IMR-90 (cell line): ENCODE results near the gene FHDC1. TPM values are rescaled to one million over a fixed set of nuclear protein-coding genes. Genes with fewer than 3 reads are reported as not detected.

Experiments used
- ATAC-seq: fragments of 200-7000 bp; cut with Tn5 transposase; 2 replicates; pipeline ENCODE4 v1.9.1; 2020; ENCODE audit warnings: low read depth, mild to moderate bottlenecking, moderate library complexity
- BruUV-seq: library from RNA; stranded (reverse); fragments of 400-500 nt; replicated peaks from 2 replicates; lab custom pipeline; 2021; lab: Mats Ljungman, UMichigan
- CTCF ChIA-PET: fragments of 300-600 bp; formaldehyde crosslinking; extraction: SDS; loops from one replicate; lab custom pipeline; 2021; ENCODE audit warnings: antibody characterized with exemption; lab: Yijun Ruan, JAX
- POLR2A ChIA-PET: fragments of 300-600 bp; sonication (Branson Sonifier 250); formaldehyde crosslinking; loops from one replicate; lab custom pipeline; 2022; ENCODE audit warnings: antibody characterized with exemption; ENCODE audit not compliant: unreplicated experiment; lab: Charles Lee
- DNase-seq: peaks from one replicate; pipeline ENCODE4 v3.0.0; 2013
- H2AFZ ChIP-seq: replicated peaks from 2 replicates; pipeline ENCODE3; 2013; ENCODE audit warnings: low read length, mild to moderate bottlenecking; ENCODE audit not compliant: poor library complexity
- H2AK5ac ChIP-seq: 2 replicates; pipeline ENCODE4 v1.6.1; 2013; ENCODE audit warnings: low read depth, low read length, inconsistent platforms
- H2AK9ac ChIP-seq: replicated peaks from 2 replicates; pipeline ENCODE3; 2013; ENCODE audit warnings: mild to moderate bottlenecking, low read depth, low read length, moderate library complexity; ENCODE audit not compliant: poor library complexity
- H2BK120ac ChIP-seq: 2 replicates; pipeline ENCODE4 v1.6.1; 2013; ENCODE audit warnings: low read depth, low read length, inconsistent platforms
- H2BK15ac ChIP-seq: 3 replicates; pipeline ENCODE4 v1.6.1; 2013; ENCODE audit warnings: low read depth, low read length, inconsistent platforms
- H2BK20ac ChIP-seq: 2 replicates; pipeline ENCODE4 v1.6.1; 2013; ENCODE audit warnings: low read depth, mild to moderate bottlenecking, inconsistent platforms, low read length, moderate library complexity
- H2BK5ac ChIP-seq: 2 replicates; pipeline ENCODE4 v1.6.1; 2013; ENCODE audit warnings: mild to moderate bottlenecking, low read depth, low read length, inconsistent platforms; ENCODE audit not compliant: poor library complexity, severe bottlenecking
- H3K14ac ChIP-seq: replicated peaks from 2 replicates; pipeline ENCODE4 v1.6.1; 2013; ENCODE audit warnings: low read depth, low read length, inconsistent platforms
- H3K18ac ChIP-seq: 2 replicates; pipeline ENCODE4 v1.6.1; 2013; ENCODE audit warnings: low read depth, low read length, control low read depth
- H3K23ac ChIP-seq: 2 replicates; pipeline ENCODE4 v1.6.1; 2013; ENCODE audit warnings: low read depth, low read length, inconsistent platforms
- H3K27ac ChIP-seq: 2 replicates; pipeline ENCODE4 v1.5.1; 2013; ENCODE audit warnings: mild to moderate bottlenecking, control low read depth, low read length; ENCODE audit not compliant: insufficient read depth
- H3K27me3 ChIP-seq: 2 replicates; pipeline ENCODE4 v1.6.1; 2013; ENCODE audit warnings: low read length; ENCODE audit not compliant: control insufficient read depth, insufficient read depth
- H3K36me3 ChIP-seq: 2 replicates; pipeline ENCODE4 v1.6.1; 2013; ENCODE audit warnings: low read length, mixed read lengths; ENCODE audit not compliant: control insufficient read depth, insufficient read depth
- H3K4ac ChIP-seq: 2 replicates; pipeline ENCODE4 v1.6.1; 2013; ENCODE audit warnings: low read depth, low read length, inconsistent platforms
- H3K4me1 ChIP-seq: 2 replicates; pipeline ENCODE4 v1.6.1; 2013; ENCODE audit warnings: low read length, mixed read lengths; ENCODE audit not compliant: control insufficient read depth, insufficient read depth
- H3K4me2 ChIP-seq: 2 replicates; pipeline ENCODE4 v1.6.1; 2013; ENCODE audit warnings: low read depth, mild to moderate bottlenecking, control low read depth, low read length, moderate library complexity
- H3K4me3 ChIP-seq: 2 replicates; pipeline ENCODE4 v1.5.1; 2013; ENCODE audit warnings: low read depth, mild to moderate bottlenecking, control low read depth, low read length, moderate library complexity; ENCODE audit not compliant: insufficient read depth
- H3K56ac ChIP-seq: 2 replicates; pipeline ENCODE4 v1.6.1; 2013; ENCODE audit warnings: low read length, inconsistent platforms; ENCODE audit not compliant: insufficient read depth; ENCODE audit errors: extremely low read depth
- H3K79me1 ChIP-seq, 2 experiments: 2 replicates each; pipeline ENCODE4 v1.6.1; 2013; ENCODE audit warnings: low read length in 2 of 2, inconsistent platforms in 1 of 2, low read depth in 1 of 2
- H3K9ac ChIP-seq: 2 replicates; pipeline ENCODE4 v1.6.1; 2013; ENCODE audit warnings: low read depth, low read length, control low read depth
- H3K9me1 ChIP-seq: 2 replicates; pipeline ENCODE4 v1.6.1; 2013; ENCODE audit warnings: low read length, inconsistent platforms; ENCODE audit not compliant: insufficient read depth
- H3K9me3 ChIP-seq: 2 replicates; pipeline ENCODE4 v1.6.1; 2013; ENCODE audit warnings: low read length; ENCODE audit not compliant: control insufficient read depth, insufficient read depth
- H4K20me1 ChIP-seq: 2 replicates; pipeline ENCODE4 v1.6.1; 2013; ENCODE audit warnings: low read length, inconsistent platforms; ENCODE audit not compliant: insufficient read depth
- H4K5ac ChIP-seq: 2 replicates; pipeline ENCODE4 v1.6.1; 2013; ENCODE audit warnings: mild to moderate bottlenecking, low read depth, low read length, control low read depth
- H4K8ac ChIP-seq, 2 experiments: 2 replicates each; pipeline ENCODE4 v1.6.1; 2013; ENCODE audit warnings: low read depth in 2 of 2, low read length in 2 of 2, control low read depth in 1 of 2, inconsistent platforms in 1 of 2
- H4K91ac ChIP-seq: 2 replicates; pipeline ENCODE4 v1.6.1; 2013; ENCODE audit warnings: low read depth, low read length, inconsistent platforms; ENCODE audit not compliant: insufficient read depth
- BHLHE40 ChIP-seq: fragments of 150-350 bp; IDR thresholded peaks from 2 replicates; pipeline ENCODE4 v1.6.1; 2016; ENCODE audit warnings: mild to moderate bottlenecking, low read depth, low read length
- CEBPB ChIP-seq: IDR thresholded peaks from 2 replicates; pipeline ENCODE4 v1.6.1; 2012; ENCODE audit warnings: low read depth, low read length, improper control_type of control experiment
- CHD1 ChIP-seq: IDR thresholded peaks from 2 replicates; pipeline ENCODE4 v1.6.1; 2012; ENCODE audit warnings: low read depth, low read length, improper control_type of control experiment
- FOS ChIP-seq: fragments of 150-350 bp; IDR thresholded peaks from 2 replicates; pipeline ENCODE4 v1.6.1; 2016; ENCODE audit warnings: low read depth, low read length
- MAFK ChIP-seq: IDR thresholded peaks from 2 replicates; pipeline ENCODE4 v1.6.1; 2012; ENCODE audit warnings: low read depth, low read length, improper control_type of control experiment
- MAZ ChIP-seq: IDR thresholded peaks from 2 replicates; pipeline ENCODE4 v1.6.1; 2012; ENCODE audit warnings: low read depth, mild to moderate bottlenecking, low read length, improper control_type of control experiment, moderate library complexity, borderline replicate concordance
- MXI1 ChIP-seq: IDR thresholded peaks from 2 replicates; pipeline ENCODE4 v1.6.1; 2012; ENCODE audit warnings: low read depth, mild to moderate bottlenecking, low read length, moderate library complexity, borderline replicate concordance
- NFE2L2 ChIP-seq: fragments of 150-350 bp; IDR thresholded peaks from 2 replicates; pipeline ENCODE4 v1.6.1; 2016; ENCODE audit warnings: low read depth, mild to moderate bottlenecking, low read length
- POLR2A ChIP-seq: IDR thresholded peaks from 2 replicates; pipeline ENCODE4 v1.6.1; 2012; ENCODE audit warnings: mild to moderate bottlenecking, low read depth, low read length
- RAD21 ChIP-seq: IDR thresholded peaks from 2 replicates; pipeline ENCODE4 v1.6.1; 2012; ENCODE audit warnings: low read length, improper control_type of control experiment
- RCOR1 ChIP-seq: IDR thresholded peaks from 2 replicates; pipeline ENCODE4 v1.6.1; 2012; ENCODE audit warnings: mild to moderate bottlenecking, low read length, improper control_type of control experiment; ENCODE audit not compliant: insufficient replicate concordance
- RFX5 ChIP-seq: IDR thresholded peaks from 2 replicates; pipeline ENCODE4 v1.8.0; 2012; ENCODE audit warnings: low read depth, mild to moderate bottlenecking, low read length, moderate library complexity
- SMC3 ChIP-seq: fragments of 150-350 bp; IDR thresholded peaks from 2 replicates; pipeline ENCODE4 v1.6.1; 2016; ENCODE audit warnings: low read depth, mild to moderate bottlenecking, antibody characterized with exemption, low read length, moderate library complexity
- WGBS, 2 experiments: methylation state at CpG; one replicate each; pipeline versions ENCODE4 v1.1.5 to v1.1.7; 2013; ENCODE audit warnings: missing lambda C conversion rate in 2 of 2; ENCODE audit not compliant: insufficient read length in 1 of 2; ENCODE audit errors: extremely low coverage in 2 of 2; 5-methylcytosine and 5-hydroxymethylcytosine counted together
- dilution Hi-C: fragments of 300-500 bp; cut with HindIII; formaldehyde crosslinking; loops from one replicate; pipeline ENCODE4 v1.14.3; 2018; ENCODE audit warnings: low sequenced_read_pairs; ENCODE audit not compliant: unreplicated experiment
- in situ Hi-C: fragments of 300-500 bp; cut with MboI; formaldehyde crosslinking; loops from 3 replicates; pipeline ENCODE4 v1.14.3; 2019; ENCODE audit warnings: low sequenced_read_pairs, inconsistent platforms, mixed read lengths
- intact Hi-C: fragments of 100-400 bp; cut with micrococcal nuclease; formaldehyde crosslinking; loops from 2 replicates; pipeline ENCODE4 v1.10.0; 2022
- polyA plus RNA-seq, 3 experiments: library from polyadenylated mRNA; depleted of rRNA; stranded (reverse); fragments of >200 nt; gene quantifications; 2 replicates each; pipeline ENCODE4 v1.2.3, GENCODE V29; 2012; ENCODE audit warnings: low replicate concordance in 1 of 3
- total RNA-seq: library from RNA; depleted of rRNA; stranded (reverse); fragments of >200 nt; gene quantifications from 2 replicates; pipeline ENCODE4 v1.2.3, GENCODE V29; 2012
- TF ChIP-seq, protein P1 (sequence below): fragments of 150-350 bp; IDR thresholded peaks from 2 replicates; pipeline ENCODE4 v1.6.1; 2017; ENCODE audit warnings: mild to moderate bottlenecking, antibody characterized with exemption, low read length, low read depth
- TF ChIP-seq, protein P2 (sequence below): conservative IDR thresholded peaks from 2 replicates; pipeline ENCODE4 v1.5.1; 2012; ENCODE audit warnings: mild to moderate bottlenecking, low read depth, low read length, improper control_type of control experiment
- TF ChIP-seq, protein P3 (sequence below): fragments of 150-350 bp; IDR thresholded peaks from 2 replicates; pipeline ENCODE4 v1.6.1; 2016; ENCODE audit warnings: low read depth, mild to moderate bottlenecking, low read length, moderate library complexity, borderline replicate concordance

The FHDC1 gene
- total and polyA plus RNA-seq, 2 of the 4 experiments (the other 2 are of a cell fraction) = under 0.01 to 0.09 TPM

DNA sequence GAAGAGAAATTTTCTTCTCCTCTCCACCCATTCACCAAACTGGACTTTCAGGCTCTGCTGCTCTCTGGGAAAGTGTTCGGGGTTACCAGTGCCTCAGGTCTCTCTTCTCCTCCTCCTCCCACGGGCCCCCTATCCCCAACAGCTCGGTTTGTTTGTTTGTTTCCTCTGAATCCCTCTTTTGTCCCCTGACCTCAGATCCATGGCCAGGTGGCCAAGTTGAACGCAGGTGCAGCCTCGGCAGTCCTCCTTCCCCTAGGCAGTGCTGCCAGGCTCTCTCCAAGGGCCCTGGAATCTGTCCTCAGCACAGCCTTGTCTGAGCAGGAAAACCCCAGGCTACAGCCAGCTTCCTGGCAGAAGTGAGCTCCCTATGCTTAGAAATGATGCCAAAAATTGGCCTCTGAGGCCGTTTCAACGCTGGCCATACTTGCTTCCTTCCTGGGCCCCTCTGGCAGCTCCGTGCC, 60.0 kb downstream of the FHDC1 start:
- 30% methylated on average over 2 of the region's 8 CpGs; no CpG with 5 or more reads in 1 of the 2 experiments for WGBS, 2 experiments
- H3K9me3 ChIP-seq = no peaks in the 10 kb centered on the region
- TF ChIP-seq POLR2A (no peak), RAD21 (no peak), CHD1 (no peak), MXI1 (no peak), MAZ (no peak), MAFK (no peak), RCOR1 (no peak), NFE2L2 (no peak), RFX5 (no peak), FOS (no peak), CEBPB (no peak), BHLHE40 (no peak), SMC3 (no peak)
- TF ChIP-seq, protein P1, sequence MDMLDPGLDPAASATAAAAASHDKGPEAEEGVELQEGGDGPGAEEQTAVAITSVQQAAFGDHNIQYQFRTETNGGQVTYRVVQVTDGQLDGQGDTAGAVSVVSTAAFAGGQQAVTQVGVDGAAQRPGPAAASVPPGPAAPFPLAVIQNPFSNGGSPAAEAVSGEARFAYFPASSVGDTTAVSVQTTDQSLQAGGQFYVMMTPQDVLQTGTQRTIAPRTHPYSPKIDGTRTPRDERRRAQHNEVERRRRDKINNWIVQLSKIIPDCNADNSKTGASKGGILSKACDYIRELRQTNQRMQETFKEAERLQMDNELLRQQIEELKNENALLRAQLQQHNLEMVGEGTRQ = no peak
- TF ChIP-seq, protein P2, sequence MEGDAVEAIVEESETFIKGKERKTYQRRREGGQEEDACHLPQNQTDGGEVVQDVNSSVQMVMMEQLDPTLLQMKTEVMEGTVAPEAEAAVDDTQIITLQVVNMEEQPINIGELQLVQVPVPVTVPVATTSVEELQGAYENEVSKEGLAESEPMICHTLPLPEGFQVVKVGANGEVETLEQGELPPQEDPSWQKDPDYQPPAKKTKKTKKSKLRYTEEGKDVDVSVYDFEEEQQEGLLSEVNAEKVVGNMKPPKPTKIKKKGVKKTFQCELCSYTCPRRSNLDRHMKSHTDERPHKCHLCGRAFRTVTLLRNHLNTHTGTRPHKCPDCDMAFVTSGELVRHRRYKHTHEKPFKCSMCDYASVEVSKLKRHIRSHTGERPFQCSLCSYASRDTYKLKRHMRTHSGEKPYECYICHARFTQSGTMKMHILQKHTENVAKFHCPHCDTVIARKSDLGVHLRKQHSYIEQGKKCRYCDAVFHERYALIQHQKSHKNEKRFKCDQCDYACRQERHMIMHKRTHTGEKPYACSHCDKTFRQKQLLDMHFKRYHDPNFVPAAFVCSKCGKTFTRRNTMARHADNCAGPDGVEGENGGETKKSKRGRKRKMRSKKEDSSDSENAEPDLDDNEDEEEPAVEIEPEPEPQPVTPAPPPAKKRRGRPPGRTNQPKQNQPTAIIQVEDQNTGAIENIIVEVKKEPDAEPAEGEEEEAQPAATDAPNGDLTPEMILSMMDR = no peak
- TF ChIP-seq, protein P3, sequence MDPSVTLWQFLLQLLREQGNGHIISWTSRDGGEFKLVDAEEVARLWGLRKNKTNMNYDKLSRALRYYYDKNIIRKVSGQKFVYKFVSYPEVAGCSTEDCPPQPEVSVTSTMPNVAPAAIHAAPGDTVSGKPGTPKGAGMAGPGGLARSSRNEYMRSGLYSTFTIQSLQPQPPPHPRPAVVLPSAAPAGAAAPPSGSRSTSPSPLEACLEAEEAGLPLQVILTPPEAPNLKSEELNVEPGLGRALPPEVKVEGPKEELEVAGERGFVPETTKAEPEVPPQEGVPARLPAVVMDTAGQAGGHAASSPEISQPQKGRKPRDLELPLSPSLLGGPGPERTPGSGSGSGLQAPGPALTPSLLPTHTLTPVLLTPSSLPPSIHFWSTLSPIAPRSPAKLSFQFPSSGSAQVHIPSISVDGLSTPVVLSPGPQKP = no peak

More for the DNA sequence above, 60.0 kb downstream of the FHDC1 start:
- H3K4me3 ChIP-seq = no peak overlapping the region
- no peak overlapping the region for H3K9ac ChIP-seq
- no peak overlapping the region for H3K18ac ChIP-seq
- no peak overlapping the region for H3K4ac ChIP-seq
- POLR2A ChIA-PET = no interaction called here
- H2BK20ac ChIP-seq = no peak overlapping the region
- no peaks in the 10 kb centered on the region for H4K20me1 ChIP-seq
- no peak overlapping the region for H2AK9ac ChIP-seq
- no TSS peak for BruUV-seq
- no peak overlapping the region for H3K27ac ChIP-seq
- H3K23ac ChIP-seq = no peak overlapping the region
- H4K91ac ChIP-seq = no peak overlapping the region
- intact Hi-C loops (no loop called here), dilution Hi-C loops (no loop called here), in situ Hi-C loops (no loop called here)
- H3K56ac ChIP-seq = no peak overlapping the region
- no peak overlapping the region for H2BK15ac ChIP-seq
- no peak overlapping the region for H4K8ac ChIP-seq
- H3K4me1 ChIP-seq = no peaks in the 10 kb centered on the region
- ATAC-seq = no peak
- H4K5ac ChIP-seq = no peak overlapping the region
- no peak overlapping the region for H3K14ac ChIP-seq
- peak overlapping the region; percentile 36 for H2AFZ ChIP-seq
- no peak overlapping the region for H2BK120ac ChIP-seq
- no peaks in the 10 kb centered on the region for H3K79me1 ChIP-seq
- CTCF ChIA-PET = no interaction called here
- no peak for DNase-seq
- no peaks in the 10 kb centered on the region; the same call in 1 of the 2 replicates for H3K9me1 ChIP-seq
- peaks cover 28% of the 10 kb centered on the region for H3K27me3 ChIP-seq
- H2AK5ac ChIP-seq = no peak overlapping the region
- H3K4me2 ChIP-seq = no peak overlapping the region
- H2BK5ac ChIP-seq = no peak overlapping the region
- H3K36me3 ChIP-seq = no peaks in the 10 kb centered on the region
